Thoracic aorta (tissue), 2 donors: Measurements from ENCODE around the gene PLXDC1. TPM values are rescaled to one million over a fixed set of nuclear protein-coding genes. Genes with fewer than 3 reads are reported as not detected.
"Not testable (repeated sequence)": the region's sequence is repeated elsewhere in the genome, so short reads cannot be mapped to it uniquely, and the experiment has no call there.

Experiments
- ATAC-seq: fragments of 150-250 bp; one replicate; pipeline ENCODE4 v1.8.0; 2017; ENCODE audit warnings: low read depth; ENCODE audit not compliant: insufficient number of reproducible peaks, low FRiP score
- DNase-seq: peaks from one replicate; pipeline ENCODE4 v3.0.0-alpha.2; 2020; ENCODE audit warnings: low spot score
- H3K27ac ChIP-seq, 2 donors: fragments of 200-600 bp; sonication (generic); 1 replicate in 1 of 2; 2 replicates in 1 of 2; pipeline ENCODE4 v1.5.1; 2016; ENCODE audit warnings: mild to moderate bottlenecking in 2 of 2, moderate library complexity in 2 of 2
- H3K27me3 ChIP-seq: fragments of 200-600 bp; sonication (generic); replicated peaks from 2 replicates; pipeline ENCODE4 v1.6.0; 2016; ENCODE audit warnings: mild to moderate bottlenecking; ENCODE audit not compliant: insufficient read depth
- H3K36me3 ChIP-seq: fragments of 200-600 bp; sonication (generic); one replicate; pipeline ENCODE4 v1.5.1; 2016
- H3K4me1 ChIP-seq, 2 donors: fragments of 200-600 bp; sonication (generic); 1 replicate in 1 of 2; 2 replicates in 1 of 2; pipeline versions ENCODE4 v1.5.1 to v1.6.0; 2016; ENCODE audit warnings: low read depth in 2 of 2, mild to moderate bottlenecking in 1 of 2; ENCODE audit not compliant: control insufficient read depth in 1 of 2
- H3K4me3 ChIP-seq: fragments of 200-600 bp; sonication (generic); 2 replicates; pipeline ENCODE4 v1.5.1; 2016; ENCODE audit warnings: mild to moderate bottlenecking
- H3K9me3 ChIP-seq: fragments of 200-600 bp; sonication (generic); 2 replicates; pipeline ENCODE4 v1.5.1; 2016
- CTCF ChIP-seq: fragments of 200-600 bp; sonication (generic); IDR thresholded peaks from one replicate; pipeline ENCODE4 v1.5.1; 2019; ENCODE audit warnings: antibody characterized with exemption
- total RNA-seq, 2 donors: library from RNA; depleted of rRNA; stranded (reverse); fragments of >200 nt; gene quantifications; one replicate each; pipeline versions ENCODE4 v1.1.0 to v1.2.3, GENCODE V29; 2016

The PLXDC1 gene
- total RNA-seq, 2 donors from 2014 or later: 7.0 to 13.9 TPM

- H3K36me3 ChIP-seq: no peaks in the 10 kb centered on the region
- no peak for ATAC-seq
- no peak for TF ChIP-seq CTCF
Observed at GRCh38 chr17:39125143-39125875, 26.1 kb downstream of the PLXDC1 start.

GRCh38 chr17:39123627-39124026 is 27.8 kb downstream of the PLXDC1 start:
- no peaks in the 10 kb centered on the region for H3K36me3 ChIP-seq
- no peaks in the 10 kb centered on the region for H3K27me3 ChIP-seq
- H3K4me1 ChIP-seq: peaks cover 0 to 6% of the 10 kb centered on the region in 2 donors
- H3K4me3 ChIP-seq: no peak overlapping the region
- ATAC-seq: no peak
- TF ChIP-seq CTCF: no peak
- no peaks in the 10 kb centered on the region for H3K9me3 ChIP-seq
- DNase-seq: no peak
- no peak overlapping the region for H3K27ac ChIP-seq

More at GRCh38 chr17:39125143-39125875, 26.1 kb downstream of the PLXDC1 start:
- H3K4me1 ChIP-seq: peaks cover 0 to 6% of the 10 kb centered on the region in 2 donors
- no peaks in the 10 kb centered on the region for H3K27me3 ChIP-seq
- H3K4me3 ChIP-seq: no peak overlapping the region
- no peak overlapping the region for H3K27ac ChIP-seq
- no peaks in the 10 kb centered on the region for H3K9me3 ChIP-seq
- no peak for DNase-seq

- no peak for TF ChIP-seq CTCF
- H3K27ac ChIP-seq: no peak overlapping the region
- peaks cover 0 to 6% of the 10 kb centered on the region in 2 donors for H3K4me1 ChIP-seq
- H3K9me3 ChIP-seq: no peaks in the 10 kb centered on the region
- H3K36me3 ChIP-seq: no peaks in the 10 kb centered on the region
- no peak for ATAC-seq
- H3K4me3 ChIP-seq: no peak overlapping the region
- no peaks in the 10 kb centered on the region for H3K27me3 ChIP-seq
- DNase-seq: no peak
Observed at GRCh38 chr17:39122991-39123390, 28.4 kb downstream of the PLXDC1 start.

GRCh38 chr17:39121919-39122318 is 29.5 kb downstream of the PLXDC1 start:
- ATAC-seq, H3K4me1 ChIP-seq, DNase-seq, H3K9me3 ChIP-seq, H3K4me3 ChIP-seq, H3K36me3 ChIP-seq, H3K27ac ChIP-seq, H3K27me3 ChIP-seq: not testable (repeated sequence)

GRCh38 chr17:39118674-39119419 is 32.6 kb downstream of the PLXDC1 start:
- Histone ChIP-seq H3K27me3 (no peaks in the 10 kb centered on the region), H3K4me1 (peaks cover 0 to 15% of the 10 kb centered on the region in 2 donors), H3K9me3 (no peaks in the 10 kb centered on the region), H3K27ac (no peak overlapping the region), H3K36me3 (no peaks in the 10 kb centered on the region), H3K4me3 (no peak overlapping the region)
- no peak for TF ChIP-seq CTCF
- no peak for DNase-seq
- no peak for ATAC-seq
